H9 (cell line): Measurements from ENCODE around the gene TMSB4X. TPM values are rescaled to one million over a fixed set of nuclear protein-coding genes. Genes with fewer than 3 reads are reported as not detected.

ENCODE experiments used
- DNase-seq: peaks from one replicate; pipeline ENCODE4 v3.0.0-alpha.2; 2017
- H2AFZ ChIP-seq: one replicate; pipeline ENCODE4 v1.6.1; 2013; ENCODE audit warnings: mild to moderate bottlenecking, low read length, control low read depth, moderate library complexity
- H2AK5ac ChIP-seq: 2 replicates; pipeline ENCODE4 v1.6.1; 2013; ENCODE audit warnings: low read length, control low read depth, mixed read lengths; ENCODE audit not compliant: insufficient read length
- H2BK120ac ChIP-seq: one replicate; pipeline ENCODE4 v1.6.1; 2013; ENCODE audit warnings: low read depth, mild to moderate bottlenecking, low read length, control low read depth, inconsistent platforms; ENCODE audit not compliant: poor library complexity, severe bottlenecking
- H2BK12ac ChIP-seq: 2 replicates; pipeline ENCODE4 v1.6.1; 2013; ENCODE audit warnings: low read length, control low read depth, mixed read lengths, low read depth; ENCODE audit not compliant: insufficient read length
- H2BK15ac ChIP-seq: 2 replicates; pipeline ENCODE4 v1.6.1; 2013; ENCODE audit warnings: low read depth, low read length, control low read depth
- H2BK20ac ChIP-seq: one replicate; pipeline ENCODE4 v1.6.1; 2013; ENCODE audit warnings: low read depth, mild to moderate bottlenecking, low read length, control low read depth, inconsistent platforms; ENCODE audit not compliant: poor library complexity, severe bottlenecking
- H2BK5ac ChIP-seq: 2 replicates; pipeline ENCODE4 v1.6.1; 2013; ENCODE audit warnings: low read length, control low read depth, mixed read lengths; ENCODE audit not compliant: insufficient read length
- H3K14ac ChIP-seq: 2 replicates; pipeline ENCODE4 v1.6.1; 2013; ENCODE audit warnings: low read length, control low read depth; ENCODE audit not compliant: insufficient read depth
- H3K18ac ChIP-seq: 2 replicates; pipeline ENCODE4 v1.6.1; 2013; ENCODE audit warnings: low read depth, mild to moderate bottlenecking, mixed read lengths, low read length, control low read depth; ENCODE audit not compliant: insufficient read length
- H3K23ac ChIP-seq: 2 replicates; pipeline ENCODE4 v1.6.1; 2013; ENCODE audit warnings: low read length, control low read depth, mixed read lengths, low read depth; ENCODE audit not compliant: insufficient read length
- H3K23me2 ChIP-seq: 2 replicates; pipeline ENCODE4 v1.6.1; 2013; ENCODE audit warnings: low read depth, mild to moderate bottlenecking, mixed read lengths, low read length, control low read depth; ENCODE audit not compliant: insufficient read length, poor library complexity, severe bottlenecking
- H3K27ac ChIP-seq: 2 replicates; pipeline ENCODE4 v1.5.1; 2013; ENCODE audit warnings: low read length, control low read depth, mixed read lengths, low read depth; ENCODE audit not compliant: insufficient read length
- H3K27me3 ChIP-seq: 2 replicates; pipeline ENCODE4 v1.6.1; 2013; ENCODE audit warnings: low read length, control low read depth, inconsistent platforms; ENCODE audit not compliant: insufficient read depth
- H3K4ac ChIP-seq: 2 replicates; pipeline ENCODE4 v1.6.1; 2013; ENCODE audit warnings: low read depth, mild to moderate bottlenecking, control low read depth, inconsistent platforms, low read length, moderate library complexity
- H3K4me1 ChIP-seq: 2 replicates; pipeline ENCODE4 v1.6.1; 2013; ENCODE audit warnings: low read length, control low read depth, inconsistent platforms; ENCODE audit not compliant: insufficient read depth
- H3K4me2 ChIP-seq: 2 replicates; pipeline ENCODE4 v1.6.1; 2013; ENCODE audit warnings: low read length, control low read depth, mixed read lengths; ENCODE audit not compliant: insufficient read length, insufficient read depth
- H3K56ac ChIP-seq: 2 replicates; pipeline ENCODE4 v1.6.1; 2013; ENCODE audit warnings: low read depth, mild to moderate bottlenecking, mixed read lengths, low read length, control low read depth; ENCODE audit not compliant: insufficient read length
- H3K79me1 ChIP-seq: 2 replicates; pipeline ENCODE4 v1.6.1; 2013; ENCODE audit warnings: low read depth, mild to moderate bottlenecking, moderate library complexity, low read length, control low read depth, inconsistent platforms; ENCODE audit not compliant: insufficient read depth, poor library complexity, severe bottlenecking
- H3K79me2 ChIP-seq: 2 replicates; pipeline ENCODE4 v1.6.1; 2013; ENCODE audit warnings: low read length, control low read depth, inconsistent platforms; ENCODE audit not compliant: insufficient read depth
- H3K9ac ChIP-seq: 2 replicates; pipeline ENCODE4 v1.6.1; 2013; ENCODE audit warnings: low read length, control low read depth, mixed read lengths; ENCODE audit not compliant: insufficient read length; ENCODE audit errors: extremely low read depth
- H3K9me3 ChIP-seq: one replicate; pipeline ENCODE4 v1.6.1; 2013; ENCODE audit warnings: low read depth, low read length, inconsistent platforms; ENCODE audit not compliant: control insufficient read depth
- H3T11ph ChIP-seq: one replicate; pipeline ENCODE4 v1.6.1; 2013; ENCODE audit warnings: mild to moderate bottlenecking, low read length, control low read depth, inconsistent platforms
- H4K20me1 ChIP-seq: one replicate; pipeline ENCODE4 v1.6.1; 2013; ENCODE audit not compliant: control insufficient read depth, insufficient read length, insufficient read depth
- H4K5ac ChIP-seq: 2 replicates; pipeline ENCODE4 v1.6.1; 2013; ENCODE audit warnings: low read depth, mild to moderate bottlenecking, mixed read lengths, low read length, control low read depth; ENCODE audit not compliant: insufficient read length
- H4K8ac ChIP-seq: replicated peaks from 2 replicates; pipeline ENCODE4 v1.6.1; 2013; ENCODE audit warnings: low read length, control low read depth, mixed read lengths, low read depth; ENCODE audit not compliant: insufficient read length
- H4K91ac ChIP-seq: 2 replicates; pipeline ENCODE4 v1.6.1; 2013; ENCODE audit warnings: low read depth, mild to moderate bottlenecking, moderate library complexity, mixed read lengths, low read length, control low read depth; ENCODE audit not compliant: insufficient read length
- H3K27ac Mint-ChIP-seq, 3 experiments: 2 replicates in 2 of 3; 3 replicates in 1 of 3; pipeline ENCODE4 v1.8.0; 2020 to 2021; ENCODE audit warnings: mixed read lengths in 3 of 3, mild to moderate bottlenecking in 1 of 3, moderate library complexity in 1 of 3
- H3K27me3 Mint-ChIP-seq: 2 replicates; pipeline ENCODE4 v1.8.0; 2021; ENCODE audit warnings: low read depth, mild to moderate bottlenecking, moderate library complexity, mixed read lengths
- H3K36me3 Mint-ChIP-seq, 3 experiments: 2 replicates in 2 of 3; 3 replicates in 1 of 3; pipeline ENCODE4 v1.8.0; 2020 to 2021; ENCODE audit warnings: low read depth in 3 of 3, mixed read lengths in 3 of 3; ENCODE audit not compliant: insufficient read depth in 1 of 3
- H3K4me1 Mint-ChIP-seq, 2 experiments: 2 replicates each; pipeline ENCODE4 v1.8.0; 2020; ENCODE audit warnings: mixed read lengths in 2 of 2
- H3K4me3 Mint-ChIP-seq, 2 experiments: 2 replicates in 1 of 2; 3 replicates in 1 of 2; pipeline ENCODE4 v1.8.0; 2020 to 2021; ENCODE audit warnings: mild to moderate bottlenecking in 2 of 2, mixed read lengths in 2 of 2, moderate library complexity in 1 of 2
- H3K9me3 Mint-ChIP-seq, 2 experiments: 2 replicates in 1 of 2; 3 replicates in 1 of 2; pipeline ENCODE4 v1.8.0; 2020; ENCODE audit warnings: mild to moderate bottlenecking in 2 of 2, mixed read lengths in 2 of 2, moderate library complexity in 1 of 2
- CTCF ChIP-seq: fragments of 200-600 bp; sonication (generic); conservative IDR thresholded peaks from 3 replicates; pipeline ENCODE4 v1.8.0; 2021; ENCODE audit warnings: antibody characterized with exemption, mild to moderate bottlenecking
- WGBS: extraction: QIAGEN DNeasy Blood & Tissue Kit; methylation state at CpG from one replicate; pipeline ENCODE4 v1.1.7; 2013; ENCODE audit warnings: missing lambda C conversion rate, low lambda C conversion rate, mixed read lengths; ENCODE audit not compliant: insufficient read length; ENCODE audit errors: extremely low coverage; 5-methylcytosine and 5-hydroxymethylcytosine counted together
- total RNA-seq: library from RNA; stranded (reverse); gene quantifications from 2 replicates; pipeline ENCODE4 v1.2.1, GENCODE V29; 2021

The TMSB4X gene
- total RNA-seq, 1 experiment from 2014 or later: 2,733 TPM

GRCh38 chrX:12984603-12985319, 9.9 kb downstream of the TMSB4X start:
- H2AK5ac ChIP-seq: no peak overlapping the region

More at GRCh38 chrX:12984603-12985319, 9.9 kb downstream of the TMSB4X start:
- no peak overlapping the region for H2BK5ac ChIP-seq
- peaks cover 64 to 77% of the 10 kb centered on the region in 2 experiments for H3K9me3 Mint-ChIP-seq
- no peak overlapping the region for H3K27ac ChIP-seq
- no peak overlapping the region for H2BK20ac ChIP-seq
- no peaks in the 10 kb centered on the region for H3K23me2 ChIP-seq
- no peak for DNase-seq
- H3K27me3 Mint-ChIP-seq: no peaks in the 10 kb centered on the region; the same call in 1 of the 2 replicates
- no peak for TF ChIP-seq CTCF
- H3K56ac ChIP-seq: no peak overlapping the region
- H2AFZ ChIP-seq: no peak overlapping the region
- H3K14ac ChIP-seq: no peak overlapping the region
- H3K4ac ChIP-seq: no peak overlapping the region
- no peak overlapping the region for H4K8ac ChIP-seq
- no peak overlapping the region for H2BK12ac ChIP-seq
- H4K91ac ChIP-seq: no peak overlapping the region
- no peaks in the 10 kb centered on the region for H3K79me2 ChIP-seq
- H3K36me3 Mint-ChIP-seq: peaks cover 9 to 15% (median 14%) of the 10 kb centered on the region in 3 experiments
- no peak overlapping the region for H3K4me2 ChIP-seq
- no peaks in the 10 kb centered on the region for H3K27me3 ChIP-seq
- peaks cover 6 to 10% of the 10 kb centered on the region in 2 experiments for H3K4me1 Mint-ChIP-seq
- H3K4me3 Mint-ChIP-seq: no peak overlapping the region
- no peak overlapping the region for H3K18ac ChIP-seq
- H3K9me3 ChIP-seq: no peaks in the 10 kb centered on the region
- H2BK120ac ChIP-seq: no peak overlapping the region
- no peak overlapping the region for H3K27ac Mint-ChIP-seq
- no peak overlapping the region for H4K5ac ChIP-seq
- H3K4me1 ChIP-seq: peaks cover 3% of the 10 kb centered on the region; the same call in 1 of the 2 replicates
- no peak overlapping the region for H3K9ac ChIP-seq
- no peaks in the 10 kb centered on the region for H4K20me1 ChIP-seq
- no peak overlapping the region for H2BK15ac ChIP-seq
- no peak overlapping the region for H3T11ph ChIP-seq
- no peaks in the 10 kb centered on the region for H3K79me1 ChIP-seq
- WGBS: no CpG with 5 or more reads among the region's 5 CpGs
- no peak overlapping the region for H3K23ac ChIP-seq
